LNCaP clone FGC (cell line): Measurements from ENCODE around the gene EPC2.
A peak's percentile ranks its signal among the peaks of the same experiment; 100 is the strongest.

Experiments
- DNase-seq: peaks from one replicate; pipeline ENCODE4 v3.0.0-alpha.2; 2011; ENCODE audit warnings: low read depth
- H3K4me3 ChIP-seq: 2 replicates; pipeline ENCODE4 v1.5.1; 2011; ENCODE audit warnings: mild to moderate bottlenecking, low read depth, low read length, control low read depth
- TF ChIP-seq, protein P1 (sequence below): IDR thresholded peaks from 2 replicates; pipeline ENCODE4 v1.5.1; 2012; ENCODE audit warnings: mild to moderate bottlenecking; ENCODE audit not compliant: control insufficient read depth, insufficient read depth; ENCODE audit errors: extremely low read depth

The EPC2 gene, protein sequence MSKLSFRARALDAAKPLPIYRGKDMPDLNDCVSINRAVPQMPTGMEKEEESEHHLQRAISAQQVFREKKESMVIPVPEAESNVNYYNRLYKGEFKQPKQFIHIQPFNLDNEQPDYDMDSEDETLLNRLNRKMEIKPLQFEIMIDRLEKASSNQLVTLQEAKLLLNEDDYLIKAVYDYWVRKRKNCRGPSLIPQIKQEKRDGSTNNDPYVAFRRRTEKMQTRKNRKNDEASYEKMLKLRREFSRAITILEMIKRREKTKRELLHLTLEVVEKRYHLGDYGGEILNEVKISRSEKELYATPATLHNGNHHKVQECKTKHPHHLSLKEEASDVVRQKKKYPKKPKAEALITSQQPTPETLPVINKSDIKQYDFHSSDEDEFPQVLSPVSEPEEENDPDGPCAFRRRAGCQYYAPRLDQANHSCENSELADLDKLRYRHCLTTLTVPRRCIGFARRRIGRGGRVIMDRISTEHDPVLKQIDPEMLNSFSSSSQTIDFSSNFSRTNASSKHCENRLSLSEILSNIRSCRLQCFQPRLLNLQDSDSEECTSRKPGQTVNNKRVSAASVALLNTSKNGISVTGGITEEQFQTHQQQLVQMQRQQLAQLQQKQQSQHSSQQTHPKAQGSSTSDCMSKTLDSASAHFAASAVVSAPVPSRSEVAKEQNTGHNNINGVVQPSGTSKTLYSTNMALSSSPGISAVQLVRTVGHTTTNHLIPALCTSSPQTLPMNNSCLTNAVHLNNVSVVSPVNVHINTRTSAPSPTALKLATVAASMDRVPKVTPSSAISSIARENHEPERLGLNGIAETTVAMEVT

DNA sequence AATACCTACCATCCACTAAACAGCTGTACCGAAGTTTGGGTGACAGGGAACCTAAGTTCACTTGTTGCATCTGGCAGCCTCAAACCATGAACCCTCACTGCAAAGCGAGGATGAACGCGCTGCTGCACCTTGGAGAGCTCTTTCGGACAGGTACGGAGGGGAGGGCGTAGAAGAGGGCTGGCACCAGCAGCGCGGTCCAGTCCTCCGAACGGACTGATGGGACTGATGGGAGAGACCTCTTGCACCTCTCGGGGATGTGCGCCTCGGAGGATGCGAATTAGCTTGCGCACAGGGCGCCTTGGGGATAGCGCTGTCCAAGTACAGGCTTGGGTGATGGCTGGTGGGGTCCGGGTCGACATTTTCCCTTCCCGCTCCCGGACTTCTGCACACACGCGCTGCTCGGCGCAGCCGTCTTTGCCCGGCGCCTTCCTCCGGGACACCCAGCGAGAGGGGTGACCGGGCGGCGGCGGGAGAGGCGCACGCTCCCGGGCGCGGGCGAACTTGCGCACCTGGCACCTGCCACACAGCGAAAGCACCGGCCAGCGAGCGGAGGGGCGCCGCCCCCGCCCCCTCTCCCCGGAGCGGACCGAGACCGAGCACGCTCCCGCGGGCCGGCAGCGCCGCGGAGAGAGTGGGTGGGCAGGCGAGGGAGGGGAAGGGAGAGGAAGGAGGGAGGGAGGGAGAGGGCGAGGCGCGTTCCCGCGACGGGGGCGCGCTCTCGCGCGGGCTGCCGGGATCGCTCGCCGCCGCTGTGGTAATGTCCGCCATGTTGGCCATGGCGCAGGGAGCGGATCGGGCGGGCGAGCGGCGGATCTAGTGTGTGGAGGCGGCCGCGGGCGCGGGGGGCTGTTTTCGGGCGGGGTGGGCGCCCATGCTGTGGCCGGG lies at the start of gene EPC2:
Gene EPC2, plus strand, starts transcription at position 754 of the 885 bp plus-strand sequence. CDS start 267 bp downstream, outside the sequence.
- peak within 1 kb of the TSS; percentile 90 for H3K4me3 ChIP-seq
- DNase-seq, result peak; percentile 38
- TF ChIP-seq, protein P1, sequence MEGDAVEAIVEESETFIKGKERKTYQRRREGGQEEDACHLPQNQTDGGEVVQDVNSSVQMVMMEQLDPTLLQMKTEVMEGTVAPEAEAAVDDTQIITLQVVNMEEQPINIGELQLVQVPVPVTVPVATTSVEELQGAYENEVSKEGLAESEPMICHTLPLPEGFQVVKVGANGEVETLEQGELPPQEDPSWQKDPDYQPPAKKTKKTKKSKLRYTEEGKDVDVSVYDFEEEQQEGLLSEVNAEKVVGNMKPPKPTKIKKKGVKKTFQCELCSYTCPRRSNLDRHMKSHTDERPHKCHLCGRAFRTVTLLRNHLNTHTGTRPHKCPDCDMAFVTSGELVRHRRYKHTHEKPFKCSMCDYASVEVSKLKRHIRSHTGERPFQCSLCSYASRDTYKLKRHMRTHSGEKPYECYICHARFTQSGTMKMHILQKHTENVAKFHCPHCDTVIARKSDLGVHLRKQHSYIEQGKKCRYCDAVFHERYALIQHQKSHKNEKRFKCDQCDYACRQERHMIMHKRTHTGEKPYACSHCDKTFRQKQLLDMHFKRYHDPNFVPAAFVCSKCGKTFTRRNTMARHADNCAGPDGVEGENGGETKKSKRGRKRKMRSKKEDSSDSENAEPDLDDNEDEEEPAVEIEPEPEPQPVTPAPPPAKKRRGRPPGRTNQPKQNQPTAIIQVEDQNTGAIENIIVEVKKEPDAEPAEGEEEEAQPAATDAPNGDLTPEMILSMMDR, result no peak

DNA sequence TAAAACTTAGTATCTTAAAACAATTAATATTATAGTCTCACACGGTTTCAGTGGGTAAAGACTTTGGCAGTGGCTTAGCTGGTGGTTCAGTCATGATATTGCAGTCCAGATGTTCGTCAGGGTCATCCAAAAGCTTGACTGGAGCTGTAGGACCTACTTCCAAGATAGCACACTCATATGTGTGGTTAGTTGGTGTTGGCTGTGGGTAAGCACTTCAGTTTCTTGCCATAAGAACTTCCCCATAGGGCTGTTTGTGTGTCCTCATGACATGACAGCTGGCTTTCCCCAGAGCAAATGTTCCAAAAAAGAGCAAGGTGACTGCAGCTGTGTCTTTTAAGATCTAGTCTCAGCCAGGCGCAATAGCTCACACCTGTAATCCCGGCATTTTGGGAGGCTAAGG lies 48.5 kb upstream of the EPC2 start:
- no peak for DNase-seq

DNA sequence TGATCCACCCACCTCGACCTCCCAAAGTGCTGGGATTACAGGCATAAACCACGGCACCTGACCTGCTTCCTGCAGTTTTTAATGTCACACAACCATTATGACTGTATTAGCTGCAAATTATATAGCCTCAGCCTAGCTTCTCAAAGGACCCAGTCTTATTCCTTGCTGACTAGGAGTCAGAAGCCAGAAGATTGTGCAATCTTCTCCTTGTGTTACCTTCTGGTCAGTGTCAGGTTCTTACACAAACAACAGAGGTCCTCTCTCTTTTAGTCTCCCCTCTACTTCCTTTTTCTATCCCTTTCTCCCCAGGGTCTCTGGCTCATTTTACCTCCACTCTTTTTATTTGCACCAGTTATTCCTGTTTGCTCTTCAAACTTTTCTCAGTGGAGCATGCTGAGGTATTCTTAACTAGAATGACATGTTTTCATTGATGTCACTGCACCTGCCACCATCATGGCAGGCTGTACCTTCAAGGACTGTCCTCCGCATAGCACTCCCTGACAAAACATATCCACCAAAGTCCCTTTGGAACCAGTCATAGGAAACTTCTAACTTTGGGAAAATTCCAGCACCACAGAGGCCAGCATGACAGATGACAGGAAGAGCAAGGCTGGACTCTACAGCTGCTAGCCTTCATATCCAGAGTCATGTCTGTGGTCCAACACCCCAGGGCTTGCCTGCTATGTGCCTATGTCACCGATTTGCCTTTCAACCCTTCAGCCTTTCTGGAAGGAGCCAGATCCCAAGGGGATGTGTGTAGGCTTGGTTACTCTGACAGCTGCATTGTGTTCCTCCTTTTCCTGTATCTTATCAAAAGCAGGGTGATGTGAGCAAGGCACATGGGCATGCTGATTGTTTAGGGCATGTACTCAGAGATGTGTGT lies 45.2 kb upstream of the EPC2 start:
- no peak for DNase-seq
- no peak overlapping the region for H3K4me3 ChIP-seq
- TF ChIP-seq, protein P1, result no peak

More for the DNA sequence above, 48.5 kb upstream of the EPC2 start:
- H3K4me3 ChIP-seq, result no peak overlapping the region
- TF ChIP-seq, protein P1, result no peak

DNA sequence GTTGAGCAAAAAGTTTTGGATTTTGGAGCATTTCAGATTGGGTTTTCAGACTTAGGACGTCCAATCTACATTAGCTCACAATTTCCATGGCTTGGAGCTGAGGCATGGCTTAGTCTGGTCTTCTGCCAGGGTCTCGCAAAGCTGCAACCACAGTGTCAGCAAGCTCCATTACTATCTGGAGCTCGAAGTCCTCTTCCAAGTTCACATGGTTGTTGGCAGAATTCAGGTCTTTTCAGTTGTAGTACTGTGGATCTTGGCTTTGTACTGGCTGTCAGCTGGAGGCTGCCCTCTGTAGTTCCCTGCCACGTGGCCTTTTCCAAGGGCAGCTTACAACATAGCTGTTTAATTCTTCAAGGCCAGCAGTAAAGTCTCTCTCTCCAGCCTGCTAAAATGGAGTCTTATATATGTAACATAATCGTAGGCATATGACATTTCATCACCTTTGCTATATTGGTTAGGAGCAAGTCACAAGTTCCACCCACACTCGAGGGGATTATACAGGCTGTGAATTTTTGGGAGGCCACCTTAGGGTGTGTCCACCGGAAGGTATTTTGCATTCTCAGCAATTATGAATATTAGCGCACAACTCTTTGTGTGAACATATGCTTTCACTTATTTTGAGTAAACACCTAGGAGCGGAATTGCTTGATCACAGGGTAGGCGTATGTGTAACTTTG lies 41.5 kb upstream of the EPC2 start:
- H3K4me3 ChIP-seq, result no peak overlapping the region
- TF ChIP-seq, protein P1, result no peak
- no peak for DNase-seq

DNA sequence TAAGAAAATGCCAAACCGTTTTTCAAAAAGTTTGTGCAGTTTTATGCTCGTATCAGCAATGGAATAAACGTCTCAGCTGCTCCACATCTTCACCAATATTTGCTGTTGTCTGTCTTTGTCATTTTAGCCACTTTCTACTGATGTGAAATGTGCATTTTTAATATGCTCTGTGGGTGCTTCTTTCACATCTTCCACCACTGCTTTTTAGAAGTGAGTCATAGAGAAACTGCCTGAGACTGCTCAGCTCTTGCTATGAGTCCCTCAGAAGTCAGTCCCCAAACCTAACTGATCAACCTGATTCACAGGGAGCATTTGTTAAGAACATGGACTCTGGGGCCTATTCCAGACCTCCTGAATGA lies 41.0 kb upstream of the EPC2 start:
- TF ChIP-seq, protein P1, result no peak
- no peak for DNase-seq
- no peak overlapping the region for H3K4me3 ChIP-seq
